ENCODE results near the gene MLLT3. TPM values are rescaled to one million over a fixed set of nuclear protein-coding genes. Genes with fewer than 3 reads are reported as not detected.

MLLT3 gene
- total RNA-seq, 4 donors from 2014 or later = 4.0 to 6.4 (median 4.5) TPM

DNA sequence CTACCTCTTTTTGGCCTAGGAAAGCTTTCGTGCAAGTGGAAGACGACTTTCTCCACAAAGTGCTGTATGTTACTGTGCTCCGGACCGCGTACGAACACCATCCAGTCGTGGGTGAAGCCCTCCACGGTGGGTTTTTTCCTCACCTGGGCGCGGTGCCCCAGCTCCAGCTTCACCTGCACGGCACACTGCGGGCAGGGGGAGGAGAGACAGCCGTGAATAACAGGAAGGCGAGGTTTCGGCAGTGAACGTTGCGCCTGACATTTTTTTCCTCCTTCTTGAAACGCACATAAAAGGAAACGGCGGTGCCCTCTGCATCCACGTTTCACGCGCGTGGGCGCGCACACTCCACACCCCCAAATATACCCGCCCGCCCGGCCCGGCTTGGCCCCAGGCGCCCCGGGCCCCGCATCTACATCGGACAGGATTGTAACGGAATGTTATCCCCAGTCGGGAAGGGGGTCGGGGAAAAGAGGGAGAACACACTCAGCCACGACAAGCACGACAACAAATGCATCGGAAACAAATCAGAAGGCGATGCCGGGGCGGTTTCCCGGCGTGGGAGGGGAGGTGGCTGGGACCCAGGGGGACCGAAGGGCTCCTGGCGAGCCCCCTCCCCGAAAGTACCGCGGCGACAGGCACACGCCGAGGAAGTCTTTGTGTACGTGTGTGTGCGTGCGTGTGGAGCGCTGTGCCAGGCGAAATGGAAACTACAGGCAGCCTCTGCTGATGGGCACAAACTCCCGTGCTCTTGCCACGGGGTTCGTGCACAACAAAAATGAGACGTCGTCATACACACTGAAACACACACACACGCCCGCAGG is 1.4 kb downstream of the MLLT3 start:
- in situ Hi-C loops (cut with MboI; ENCODE audit: low sequenced_read_pairs in 4 of 4) = loop anchor here in 3 of 4 donors (10.0 to 25.0 kb wide), 5 partner anchors 64 to 324 kb away; partner anchors contain the start of gene FOCAD (in 1 of the 3)
- no peaks in the 10 kb centered on the region for H3K9me3 ChIP-seq
- H3K27ac ChIP-seq = peak overlapping the region; percentile 85 to 98 (median 92)
- DNase-seq (peak; percentile 17 to 28), ATAC-seq (peak in 1 of 2 donors; percentile 10)
- TF ChIP-seq, protein P1, sequence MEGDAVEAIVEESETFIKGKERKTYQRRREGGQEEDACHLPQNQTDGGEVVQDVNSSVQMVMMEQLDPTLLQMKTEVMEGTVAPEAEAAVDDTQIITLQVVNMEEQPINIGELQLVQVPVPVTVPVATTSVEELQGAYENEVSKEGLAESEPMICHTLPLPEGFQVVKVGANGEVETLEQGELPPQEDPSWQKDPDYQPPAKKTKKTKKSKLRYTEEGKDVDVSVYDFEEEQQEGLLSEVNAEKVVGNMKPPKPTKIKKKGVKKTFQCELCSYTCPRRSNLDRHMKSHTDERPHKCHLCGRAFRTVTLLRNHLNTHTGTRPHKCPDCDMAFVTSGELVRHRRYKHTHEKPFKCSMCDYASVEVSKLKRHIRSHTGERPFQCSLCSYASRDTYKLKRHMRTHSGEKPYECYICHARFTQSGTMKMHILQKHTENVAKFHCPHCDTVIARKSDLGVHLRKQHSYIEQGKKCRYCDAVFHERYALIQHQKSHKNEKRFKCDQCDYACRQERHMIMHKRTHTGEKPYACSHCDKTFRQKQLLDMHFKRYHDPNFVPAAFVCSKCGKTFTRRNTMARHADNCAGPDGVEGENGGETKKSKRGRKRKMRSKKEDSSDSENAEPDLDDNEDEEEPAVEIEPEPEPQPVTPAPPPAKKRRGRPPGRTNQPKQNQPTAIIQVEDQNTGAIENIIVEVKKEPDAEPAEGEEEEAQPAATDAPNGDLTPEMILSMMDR (IDR thresholded peaks at IDR 0.05 in 4 of 5, conservative IDR thresholded peaks at IDR 0.05 in 1 of 5) = no peak
- TF ChIP-seq POLR2A (IDR thresholded peaks at IDR 0.05) = no peak
- H3K27me3 ChIP-seq = no peaks in the 10 kb centered on the region
- intact Hi-C loops (cut with DNase I; ENCODE audit: low total_unique reads) = loop anchor here (5.0 kb wide), 1 partner anchor 1389 kb away; the partner anchor contains the start of gene DENND4C
- peaks cover 14 to 16% of the 10 kb centered on the region in 2 donors for H3K4me1 ChIP-seq
- H3K4me3 ChIP-seq = peak overlapping the region; percentile 91 to 99 (median 96)
- H3K36me3 ChIP-seq = no peaks in the 10 kb centered on the region

DNA sequence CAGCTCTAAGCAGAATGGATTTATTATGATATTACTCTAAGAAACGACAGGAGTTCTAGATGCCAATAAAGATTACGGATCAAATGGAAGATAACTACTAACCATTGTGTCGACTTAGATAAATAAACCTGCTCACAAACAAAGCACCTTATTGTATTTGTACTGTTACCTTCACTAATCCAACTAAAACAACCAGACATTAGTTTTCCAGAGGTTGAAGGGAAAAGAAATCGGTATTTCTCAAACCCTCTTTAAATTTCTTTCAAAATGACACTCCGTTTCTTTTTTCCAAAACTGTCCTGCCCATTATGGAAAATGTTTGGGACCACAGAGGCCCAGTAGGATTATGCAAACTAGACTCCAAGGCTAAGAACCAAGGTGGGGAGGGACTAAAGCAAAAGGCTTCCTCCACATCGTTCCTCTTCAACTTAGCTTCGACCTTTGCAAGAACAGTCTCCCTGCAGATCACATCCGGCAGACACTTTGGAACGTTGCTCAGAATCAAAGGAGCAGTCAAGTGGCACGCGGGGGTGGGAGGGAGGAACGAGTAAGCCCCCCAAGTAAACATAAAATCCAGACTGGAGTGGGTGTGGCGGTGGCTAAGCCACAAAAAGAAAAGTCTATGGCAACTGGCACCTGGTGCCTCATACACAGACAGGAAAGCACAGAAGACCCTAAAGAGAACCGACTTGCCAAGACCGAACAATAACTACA is 2.7 kb downstream of the MLLT3 start:
- in situ Hi-C loops (cut with MboI; ENCODE audit: low sequenced_read_pairs in 4 of 4) (loop anchor here in 3 of 4 donors (10.0 to 25.0 kb wide), 5 partner anchors 65 to 325 kb away; partner anchors contain the start of gene FOCAD (in 1 of the 3)), intact Hi-C loops (cut with DNase I; ENCODE audit: low total_unique reads) (loop anchor here (5.0 kb wide), 1 partner anchor 1387 kb away; the partner anchor contains the start of gene DENND4C)
- DNase-seq = no peak
- Histone ChIP-seq H3K4me3 (peak overlapping the region; percentile 91 to 99 (median 96)), H3K27ac (peak overlapping the region; percentile 52 to 98 (median 92)), H3K9me3 (no peaks in the 10 kb centered on the region), H3K36me3 (no peaks in the 10 kb centered on the region), H3K27me3 (no peaks in the 10 kb centered on the region), H3K4me1 (peaks cover 14 to 16% of the 10 kb centered on the region in 2 donors)
- TF ChIP-seq POLR2A (IDR thresholded peaks at IDR 0.05) = no peak
- TF ChIP-seq, protein P1 (IDR thresholded peaks at IDR 0.05 in 4 of 5, conservative IDR thresholded peaks at IDR 0.05 in 1 of 5) = no peak
- ATAC-seq = no peak

GRCh38 chr9:20618361-20618802 is 3.9 kb downstream of the MLLT3 start:
- Histone ChIP-seq H3K36me3 (no peaks in the 10 kb centered on the region), H3K9me3 (no peaks in the 10 kb centered on the region), H3K4me1 (peaks cover 5 to 8% of the 10 kb centered on the region in 2 donors), H3K27ac (no peak overlapping the region), H3K27me3 (no peaks in the 10 kb centered on the region), H3K4me3 (no peak overlapping the region)
- intact Hi-C loops (cut with DNase I; ENCODE audit: low total_unique reads) = no loop called here
- no peak for ATAC-seq
- in situ Hi-C loops (cut with MboI; ENCODE audit: low sequenced_read_pairs in 4 of 4) = loop anchor here in 1 of 4 donors (25.0 kb wide), 1 partner anchor 256 kb away; no protein-coding TSS in a partner anchor
- DNase-seq = no peak
- TF ChIP-seq, protein P1 (IDR thresholded peaks at IDR 0.05 in 4 of 5, conservative IDR thresholded peaks at IDR 0.05 in 1 of 5) = no peak
- no peak for TF ChIP-seq POLR2A (IDR thresholded peaks at IDR 0.05)

GRCh38 chr9:20616808-20617207 is 5.5 kb downstream of the MLLT3 start:
- Histone ChIP-seq H3K27ac (no peak overlapping the region), H3K4me1 (peaks cover 5 to 8% of the 10 kb centered on the region in 2 donors), H3K4me3 (no peak overlapping the region), H3K9me3 (no peaks in the 10 kb centered on the region), H3K27me3 (no peaks in the 10 kb centered on the region), H3K36me3 (no peaks in the 10 kb centered on the region)
- no peak for DNase-seq
- in situ Hi-C loops (cut with MboI; ENCODE audit: low sequenced_read_pairs in 4 of 4) (loop anchor here in 1 of 4 donors (25.0 kb wide), 1 partner anchor 255 kb away; no protein-coding TSS in a partner anchor), intact Hi-C loops (cut with DNase I; ENCODE audit: low total_unique reads) (no loop called here)
- no peak for TF ChIP-seq POLR2A (IDR thresholded peaks at IDR 0.05)
- TF ChIP-seq, protein P1 (IDR thresholded peaks at IDR 0.05 in 4 of 5, conservative IDR thresholded peaks at IDR 0.05 in 1 of 5) = no peak
- ATAC-seq = no peak
